Lower leg skin (tissue), 4 donors: ENCODE results near the gene ING3. TPM values are rescaled to one million over a fixed set of nuclear protein-coding genes. Genes with fewer than 3 reads are reported as not detected.

Source experiments
- DNase-seq, 2 donors: peaks; one replicate each; pipeline ENCODE4 v3.0.0-alpha.2; 2019; ENCODE audit warnings: low spot score in 2 of 2
- H3K4me3 ChIP-seq: fragments of 200-600 bp; sonication (generic); 2 replicates; pipeline ENCODE4 v1.5.1; 2017; ENCODE audit warnings: mild to moderate bottlenecking, low read depth; ENCODE audit not compliant: poor library complexity, severe bottlenecking
- POLR2A ChIP-seq, 2 donors: fragments of 450-650 bp; IDR thresholded peaks; one replicate each; pipeline ENCODE4 v1.6.1; 2016 to 2017; ENCODE audit warnings: antibody characterized with exemption in 2 of 2, mild to moderate bottlenecking in 1 of 2, moderate library complexity in 1 of 2
- WGBS, 2 donors: methylation state at CpG; one replicate each; pipeline ENCODE4 v1.1.5; 2018; 5-methylcytosine and 5-hydroxymethylcytosine counted together
- intact Hi-C: fragments of 100-400 bp; cut with DNase I; formaldehyde crosslinking; loops from one replicate; pipeline ENCODE4 v1.15.0; 2023; ENCODE audit warnings: low total_unique reads
- total RNA-seq, 4 donors: library from RNA; depleted of rRNA; stranded (reverse); fragments of >200 nt; gene quantifications; one replicate each; pipeline ENCODE4 v1.1.0, GENCODE V29; 2016
- TF ChIP-seq, protein P1 (sequence below), 3 donors: fragments of 450-650 bp; IDR thresholded peaks; one replicate each; pipeline ENCODE4 v1.5.1; 2016; ENCODE audit warnings: antibody characterized with exemption in 3 of 3, mild to moderate bottlenecking in 3 of 3, moderate library complexity in 2 of 3

ING3 gene
- total RNA-seq, 4 donors from 2014 or later: 6.6 to 11.4 (median 9.8) TPM

DNA sequence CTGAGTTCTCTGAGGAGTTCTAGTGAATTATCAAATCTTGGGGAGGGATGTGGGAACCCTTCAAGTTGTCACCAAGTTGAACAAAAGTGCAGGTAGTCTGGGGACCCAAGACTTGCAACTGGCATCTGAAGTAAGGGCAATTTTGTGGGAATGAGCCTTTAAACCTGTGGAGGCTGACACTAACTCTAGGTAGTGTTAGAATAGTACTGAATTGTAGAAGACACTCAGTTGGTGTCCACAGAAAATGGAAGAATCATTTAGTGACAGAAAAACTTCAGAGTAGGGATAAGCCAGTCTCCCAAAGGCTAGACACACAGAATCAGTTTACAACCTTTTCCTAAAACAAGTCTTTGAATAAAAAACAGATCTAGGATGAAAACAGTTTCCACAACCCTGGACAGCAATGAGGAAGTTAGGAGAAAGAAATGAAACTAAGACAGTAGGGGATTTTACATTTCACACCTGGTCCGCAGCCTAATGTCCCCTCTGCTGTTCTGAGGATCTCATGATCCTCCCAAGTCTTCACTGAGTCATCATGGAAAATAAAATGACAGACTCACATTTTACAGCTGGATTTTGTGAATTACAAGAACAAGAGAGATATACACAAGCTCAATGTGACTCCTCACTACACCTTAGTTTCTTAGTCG is 23.0 kb upstream of the ING3 start:
- DNase-seq: no peak
- H3K4me3 ChIP-seq: no peak overlapping the region
- WGBS, 2 donors: 82 to 86% methylated on average over 2 of the region's 2 CpGs
- TF ChIP-seq POLR2A (IDR thresholded peaks at IDR 0.05): no peak
- TF ChIP-seq, protein P1, sequence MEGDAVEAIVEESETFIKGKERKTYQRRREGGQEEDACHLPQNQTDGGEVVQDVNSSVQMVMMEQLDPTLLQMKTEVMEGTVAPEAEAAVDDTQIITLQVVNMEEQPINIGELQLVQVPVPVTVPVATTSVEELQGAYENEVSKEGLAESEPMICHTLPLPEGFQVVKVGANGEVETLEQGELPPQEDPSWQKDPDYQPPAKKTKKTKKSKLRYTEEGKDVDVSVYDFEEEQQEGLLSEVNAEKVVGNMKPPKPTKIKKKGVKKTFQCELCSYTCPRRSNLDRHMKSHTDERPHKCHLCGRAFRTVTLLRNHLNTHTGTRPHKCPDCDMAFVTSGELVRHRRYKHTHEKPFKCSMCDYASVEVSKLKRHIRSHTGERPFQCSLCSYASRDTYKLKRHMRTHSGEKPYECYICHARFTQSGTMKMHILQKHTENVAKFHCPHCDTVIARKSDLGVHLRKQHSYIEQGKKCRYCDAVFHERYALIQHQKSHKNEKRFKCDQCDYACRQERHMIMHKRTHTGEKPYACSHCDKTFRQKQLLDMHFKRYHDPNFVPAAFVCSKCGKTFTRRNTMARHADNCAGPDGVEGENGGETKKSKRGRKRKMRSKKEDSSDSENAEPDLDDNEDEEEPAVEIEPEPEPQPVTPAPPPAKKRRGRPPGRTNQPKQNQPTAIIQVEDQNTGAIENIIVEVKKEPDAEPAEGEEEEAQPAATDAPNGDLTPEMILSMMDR (IDR thresholded peaks at IDR 0.05): no peak
- intact Hi-C loops: no loop called here

DNA sequence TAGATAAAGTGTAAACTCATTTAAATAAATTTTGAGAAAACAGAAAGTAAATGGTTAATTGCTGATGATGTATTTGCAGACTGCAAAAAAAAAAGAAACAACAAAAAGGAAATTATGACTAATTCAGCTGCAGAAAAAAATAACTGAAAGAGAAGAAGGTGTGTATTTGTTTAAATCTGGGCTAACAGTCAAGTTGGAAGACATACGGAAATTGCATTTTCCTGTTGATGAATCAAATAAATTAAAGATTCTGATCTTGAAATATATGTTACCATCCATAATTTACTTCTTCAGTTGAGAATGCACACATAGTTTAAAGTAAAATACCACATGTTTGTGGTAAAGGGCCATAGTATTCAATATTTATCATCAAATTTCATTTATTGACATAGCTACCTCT is 19.3 kb upstream of the ING3 start:
- no peak overlapping the region for H3K4me3 ChIP-seq
- 21 to 25% methylated on average over 1 of the region's 1 CpG for WGBS, 2 donors
- no peak for DNase-seq
- intact Hi-C loops: no loop called here
- no peak for TF ChIP-seq POLR2A (IDR thresholded peaks at IDR 0.05)
- TF ChIP-seq, protein P1 (IDR thresholded peaks at IDR 0.05): no peak

DNA sequence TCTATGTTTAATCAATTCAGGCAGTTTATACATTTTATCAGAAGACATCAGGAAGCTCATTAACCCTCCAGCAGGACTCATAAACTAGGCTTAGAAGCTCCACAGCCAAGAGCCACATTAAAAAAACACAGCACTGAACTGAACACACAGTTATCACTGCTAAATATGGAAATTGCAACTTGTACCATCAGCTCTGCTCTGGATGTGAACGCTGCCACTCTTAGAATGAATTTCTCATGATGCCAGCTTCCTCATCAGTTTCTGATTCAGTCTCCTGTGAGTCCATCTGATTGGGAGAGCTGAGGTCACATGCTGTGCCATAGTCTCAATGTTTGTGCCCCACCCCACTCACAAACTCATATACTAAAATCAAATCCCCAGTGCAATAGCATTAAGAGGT is 17.1 kb upstream of the ING3 start:
- no peak overlapping the region for H3K4me3 ChIP-seq
- DNase-seq: no peak
- TF ChIP-seq POLR2A (IDR thresholded peaks at IDR 0.05): no peak
- TF ChIP-seq, protein P1 (IDR thresholded peaks at IDR 0.05): no peak
- 40 to 56% methylated on average over 1 of the region's 1 CpG for WGBS, 2 donors
- intact Hi-C loops: no loop called here

DNA sequence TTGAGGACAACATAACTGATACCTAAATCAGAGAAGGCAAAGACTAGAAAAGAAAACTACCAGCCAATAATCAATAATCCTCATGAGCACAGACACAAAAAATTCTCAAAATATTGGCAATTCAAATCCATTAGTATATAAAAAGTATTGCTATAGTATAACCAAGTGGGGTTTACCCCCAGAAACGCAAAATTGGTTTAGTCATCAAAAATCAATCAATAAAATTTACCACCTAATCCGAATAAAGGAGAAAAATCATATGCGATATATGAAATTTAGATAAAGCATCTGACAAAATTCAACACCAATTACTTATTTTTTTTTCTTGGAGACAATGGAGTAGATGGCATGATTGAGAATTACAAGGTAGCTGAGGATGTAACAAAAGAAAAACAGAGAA is 11.2 kb upstream of the ING3 start:
- WGBS, 2 donors: 63 to 92% methylated on average over 3 of the region's 3 CpGs
- no peak for TF ChIP-seq POLR2A (IDR thresholded peaks at IDR 0.05)
- TF ChIP-seq, protein P1 (IDR thresholded peaks at IDR 0.05): no peak
- no peak for DNase-seq
- intact Hi-C loops: no loop called here
- no peak overlapping the region for H3K4me3 ChIP-seq

DNA sequence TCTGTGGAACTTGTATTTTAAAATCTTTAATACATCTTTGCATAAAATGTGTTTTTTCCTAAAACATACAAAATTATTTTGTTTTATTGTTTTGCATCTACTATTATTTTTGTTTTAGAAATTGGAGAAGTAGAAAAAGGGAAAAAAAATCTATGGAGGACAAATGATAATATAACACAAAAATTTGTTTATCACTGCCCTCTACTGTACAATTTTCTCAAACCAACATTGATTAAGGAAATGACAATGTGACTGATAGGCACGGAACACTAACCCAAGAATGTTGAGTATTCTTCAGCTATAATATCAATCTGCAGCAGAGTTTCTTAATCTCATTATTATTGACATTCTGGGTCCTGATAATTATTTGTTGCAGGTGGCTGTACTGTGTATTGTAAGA is 9.5 kb upstream of the ING3 start:
- WGBS, 2 donors: 9 to 14% methylated on average over 1 of the region's 1 CpG
- no peak for DNase-seq
- TF ChIP-seq, protein P1 (IDR thresholded peaks at IDR 0.05): no peak
- no peak for TF ChIP-seq POLR2A (IDR thresholded peaks at IDR 0.05)
- intact Hi-C loops: no loop called here
- no peak overlapping the region for H3K4me3 ChIP-seq

DNA sequence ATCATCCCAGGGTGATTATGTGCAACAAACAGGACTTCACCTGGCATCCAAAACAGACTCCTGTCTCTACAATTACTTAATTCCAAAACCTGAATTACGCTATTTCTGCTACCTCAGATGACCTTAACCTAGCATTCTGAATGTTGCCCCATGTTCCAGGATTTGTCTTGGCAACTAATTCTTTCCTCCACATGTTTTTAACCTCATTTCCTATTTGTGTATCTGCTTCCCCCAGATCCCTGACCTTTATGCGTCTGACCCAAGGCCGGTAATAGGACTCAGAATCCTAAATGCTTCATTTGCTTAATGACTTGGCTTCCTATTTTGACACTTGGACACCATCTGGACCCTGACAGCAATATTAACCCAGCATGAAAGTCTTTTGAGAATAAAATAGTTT is 8.7 kb upstream of the ING3 start:
- intact Hi-C loops: no loop called here
- no peak for DNase-seq
- 46 to 55% methylated on average over 3 of the region's 3 CpGs for WGBS, 2 donors

More for the DNA sequence above, 8.7 kb upstream of the ING3 start:
- no peak overlapping the region for H3K4me3 ChIP-seq
- TF ChIP-seq, protein P1 (IDR thresholded peaks at IDR 0.05): no peak
- no peak for TF ChIP-seq POLR2A (IDR thresholded peaks at IDR 0.05)
